ENCODE measurements around the gene MIER2.
A peak's percentile ranks its signal among the peaks of the same experiment; 100 is the strongest.
"Not testable (repeated sequence)": the region's sequence is repeated elsewhere in the genome, so short reads cannot be mapped to it uniquely, and the experiment has no call there.

Gene MIER2

GRCh38 chr19:355536-355935 lies 10.9 kb upstream of the MIER2 start:
- H3K4me3 ChIP-seq (ENCODE audit: low read depth, low read length); H3K9me3 ChIP-seq (ENCODE audit: control insufficient read depth, insufficient read depth, low read depth, low read length); H3K4me1 ChIP-seq (ENCODE audit: control insufficient read depth, insufficient read depth, low read length); H3K36me3 ChIP-seq (ENCODE audit: control insufficient read depth, insufficient read depth, low read length); H3K27ac ChIP-seq (ENCODE audit: low read depth, low read length); H3K27me3 ChIP-seq (ENCODE audit: control insufficient read depth, insufficient read depth, low read length); H3K9ac ChIP-seq (ENCODE audit: low read length): not testable (repeated sequence)

- Histone ChIP-seq H3K9ac (ENCODE audit: low read length) (no peak overlapping the region), H3K36me3 (ENCODE audit: control insufficient read depth, insufficient read depth, low read length) (no peaks in the 10 kb centered on the region), H3K27me3 (ENCODE audit: control insufficient read depth, insufficient read depth, low read length) (peaks cover 8% of the 10 kb centered on the region; the same call in 1 of the 2 replicates), H3K27ac (ENCODE audit: low read depth, low read length) (no peak overlapping the region), H3K4me1 (ENCODE audit: control insufficient read depth, insufficient read depth, low read length) (no peaks in the 10 kb centered on the region), H3K4me3 (ENCODE audit: low read depth, low read length) (no peak overlapping the region), H3K9me3 (ENCODE audit: control insufficient read depth, insufficient read depth, low read depth, low read length) (0 out of 2 replicates have a peak, but pooled peaks cover 4% of the 10 kb centered on the region)
Observed at GRCh38 chr19:355134-355533, 10.5 kb upstream of the MIER2 start.

GRCh38 chr19:351976-352625 lies 7.5 kb upstream of the MIER2 start:
- Histone ChIP-seq H3K9me3 (ENCODE audit: control insufficient read depth, insufficient read depth, low read depth, low read length) (0 out of 2 replicates have a peak, but pooled peaks cover 4% of the 10 kb centered on the region), H3K27ac (ENCODE audit: low read depth, low read length) (no peak overlapping the region), H3K27me3 (ENCODE audit: control insufficient read depth, insufficient read depth, low read length) (no peaks in the 10 kb centered on the region), H3K36me3 (ENCODE audit: control insufficient read depth, insufficient read depth, low read length) (no peaks in the 10 kb centered on the region), H3K4me1 (ENCODE audit: control insufficient read depth, insufficient read depth, low read length) (no peaks in the 10 kb centered on the region), H3K4me3 (ENCODE audit: low read depth, low read length) (no peak overlapping the region), H3K9ac (ENCODE audit: low read length) (no peak overlapping the region)

- no peak overlapping the region for H3K4me3 ChIP-seq (ENCODE audit: low read depth, low read length)
- H3K4me1 ChIP-seq (ENCODE audit: control insufficient read depth, insufficient read depth, low read length), result peaks cover 13% of the 10 kb centered on the region
- H3K27ac ChIP-seq (ENCODE audit: low read depth, low read length), result no peak overlapping the region
- peaks cover 11% of the 10 kb centered on the region for H3K27me3 ChIP-seq (ENCODE audit: control insufficient read depth, insufficient read depth, low read length)
- peaks cover 3% of the 10 kb centered on the region; the same call in 1 of the 2 replicates for H3K36me3 ChIP-seq (ENCODE audit: control insufficient read depth, insufficient read depth, low read length)
- H3K9ac ChIP-seq (ENCODE audit: low read length), result no peak overlapping the region
- 0 out of 2 replicates have a peak, but pooled peaks cover 2% of the 10 kb centered on the region for H3K9me3 ChIP-seq (ENCODE audit: control insufficient read depth, insufficient read depth, low read depth, low read length)
Observed at GRCh38 chr19:347946-348861, 3.6 kb upstream of the MIER2 start.

GRCh38 chr19:345320-345879 lies 804 bp upstream of the MIER2 start:
- Histone ChIP-seq H3K27me3 (ENCODE audit: control insufficient read depth, insufficient read depth, low read length) (peaks cover 11% of the 10 kb centered on the region), H3K9ac (ENCODE audit: low read length) (no peak overlapping the region), H3K9me3 (ENCODE audit: control insufficient read depth, insufficient read depth, low read depth, low read length) (no peaks in the 10 kb centered on the region), H3K4me1 (ENCODE audit: control insufficient read depth, insufficient read depth, low read length) (peaks cover 28% of the 10 kb centered on the region), H3K27ac (ENCODE audit: low read depth, low read length) (no peak overlapping the region), H3K36me3 (ENCODE audit: control insufficient read depth, insufficient read depth, low read length) (peaks cover 27% of the 10 kb centered on the region), H3K4me3 (ENCODE audit: low read depth, low read length) (peak overlapping the region; percentile 73)

GRCh38 chr19:343941-344624 lies 513 bp downstream of the MIER2 start:
- peaks cover 11% of the 10 kb centered on the region for H3K27me3 ChIP-seq (ENCODE audit: control insufficient read depth, insufficient read depth, low read length)
- H3K36me3 ChIP-seq (ENCODE audit: control insufficient read depth, insufficient read depth, low read length), result peaks cover 40% of the 10 kb centered on the region
- H3K9ac ChIP-seq (ENCODE audit: low read length), result peak overlapping the region; percentile 61
- 0 out of 2 replicates have a peak overlapping the region, but pooled peaks have one; percentile 49 for H3K27ac ChIP-seq (ENCODE audit: low read depth, low read length)
- H3K4me1 ChIP-seq (ENCODE audit: control insufficient read depth, insufficient read depth, low read length), result peaks cover 28% of the 10 kb centered on the region
- peak overlapping the region; percentile 78 for H3K4me3 ChIP-seq (ENCODE audit: low read depth, low read length)
- peaks cover 3% of the 10 kb centered on the region; the same call in 1 of the 2 replicates for H3K9me3 ChIP-seq (ENCODE audit: control insufficient read depth, insufficient read depth, low read depth, low read length)

GRCh38 chr19:343451-343931 lies 1.1 kb downstream of the MIER2 start:
- H3K27ac ChIP-seq (ENCODE audit: low read depth, low read length), result no peak overlapping the region
- peaks cover 11% of the 10 kb centered on the region for H3K27me3 ChIP-seq (ENCODE audit: control insufficient read depth, insufficient read depth, low read length)
- H3K36me3 ChIP-seq (ENCODE audit: control insufficient read depth, insufficient read depth, low read length), result peaks cover 45% of the 10 kb centered on the region
- H3K9me3 ChIP-seq (ENCODE audit: control insufficient read depth, insufficient read depth, low read depth, low read length), result peaks cover 5% of the 10 kb centered on the region; the same call in 1 of the 2 replicates
- peak overlapping the region; percentile 78 for H3K4me3 ChIP-seq (ENCODE audit: low read depth, low read length)
- H3K9ac ChIP-seq (ENCODE audit: low read length), result peak overlapping the region; percentile 61
- peaks cover 28% of the 10 kb centered on the region for H3K4me1 ChIP-seq (ENCODE audit: control insufficient read depth, insufficient read depth, low read length)

GRCh38 chr19:342801-343421 lies 1.7 kb downstream of the MIER2 start:
- peaks cover 48% of the 10 kb centered on the region for H3K36me3 ChIP-seq (ENCODE audit: control insufficient read depth, insufficient read depth, low read length)
- peaks cover 11% of the 10 kb centered on the region for H3K27me3 ChIP-seq (ENCODE audit: control insufficient read depth, insufficient read depth, low read length)
- H3K4me3 ChIP-seq (ENCODE audit: low read depth, low read length), result peak overlapping the region; percentile 78
- peaks cover 28% of the 10 kb centered on the region for H3K4me1 ChIP-seq (ENCODE audit: control insufficient read depth, insufficient read depth, low read length)
- no peak overlapping the region for H3K27ac ChIP-seq (ENCODE audit: low read depth, low read length)
- H3K9ac ChIP-seq (ENCODE audit: low read length), result no peak overlapping the region
- peaks cover 5% of the 10 kb centered on the region; the same call in 1 of the 2 replicates for H3K9me3 ChIP-seq (ENCODE audit: control insufficient read depth, insufficient read depth, low read depth, low read length)

- peaks cover 5% of the 10 kb centered on the region; the same call in 1 of the 2 replicates for H3K9me3 ChIP-seq (ENCODE audit: control insufficient read depth, insufficient read depth, low read depth, low read length)
- H3K4me1 ChIP-seq (ENCODE audit: control insufficient read depth, insufficient read depth, low read length), result peaks cover 28% of the 10 kb centered on the region
- H3K36me3 ChIP-seq (ENCODE audit: control insufficient read depth, insufficient read depth, low read length), result peaks cover 52% of the 10 kb centered on the region
- no peak overlapping the region for H3K27ac ChIP-seq (ENCODE audit: low read depth, low read length)
- peak overlapping the region; percentile 13; the same call in 1 of the 2 replicates for H3K4me3 ChIP-seq (ENCODE audit: low read depth, low read length)
- peaks cover 11% of the 10 kb centered on the region for H3K27me3 ChIP-seq (ENCODE audit: control insufficient read depth, insufficient read depth, low read length)
- no peak overlapping the region for H3K9ac ChIP-seq (ENCODE audit: low read length)
Observed at GRCh38 chr19:342128-342455, 2.5 kb downstream of the MIER2 start.
